A673 (cell line): ENCODE results near the gene CDK3. TPM values are rescaled to one million over a fixed set of nuclear protein-coding genes. Genes with fewer than 3 reads are reported as not detected.
A peak's percentile ranks its signal among the peaks of the same experiment; 100 is the strongest.

Experiments used
- BruUV-seq: library from RNA; stranded (reverse); fragments of 400-500 nt; replicated peaks from 2 replicates; lab custom pipeline; 2021; lab: Mats Ljungman, UMichigan
- CTCF ChIA-PET: fragments of 300-600 bp; sonication (Branson Sonifier 250); formaldehyde crosslinking; loops from one replicate; lab custom pipeline; 2022; ENCODE audit warnings: antibody characterized with exemption; lab: Charles Lee
- POLR2A ChIA-PET: fragments of 300-600 bp; sonication (Branson Sonifier 250); formaldehyde crosslinking; loops from one replicate; lab custom pipeline; 2022; ENCODE audit warnings: antibody characterized with exemption; ENCODE audit not compliant: low non-redundant PET; lab: Charles Lee
- DNase-seq: peaks from one replicate; pipeline ENCODE4 v3.0.0-alpha.2; 2015; ENCODE audit warnings: low spot score
- H3K27ac ChIP-seq: fragments of 200-600 bp; sonication (generic); 2 replicates; pipeline ENCODE4 v1.5.1; 2016; ENCODE audit warnings: mixed run types, low read depth, mild to moderate bottlenecking, mixed read lengths, antibody characterized with exemption, low read length; ENCODE audit not compliant: poor library complexity, severe bottlenecking
- H3K27me3 ChIP-seq: fragments of 200-600 bp; sonication (generic); replicated peaks from 2 replicates; pipeline ENCODE4 v1.6.1; 2017; ENCODE audit warnings: mixed run types, low read depth, mild to moderate bottlenecking, mixed read lengths, antibody characterized with exemption, low read length; ENCODE audit not compliant: insufficient read depth, poor library complexity
- H3K36me3 ChIP-seq: fragments of 200-600 bp; sonication (generic); 2 replicates; pipeline ENCODE4 v1.6.1; 2016; ENCODE audit warnings: mixed run types, mild to moderate bottlenecking, mixed read lengths, antibody characterized with exemption, low read length; ENCODE audit not compliant: insufficient read depth, poor library complexity, severe bottlenecking
- H3K4me1 ChIP-seq: fragments of 200-600 bp; sonication (generic); 2 replicates; pipeline ENCODE4 v1.6.1; 2017; ENCODE audit warnings: mixed run types, mild to moderate bottlenecking, mixed read lengths, antibody characterized with exemption, low read length; ENCODE audit not compliant: insufficient read depth, poor library complexity, severe bottlenecking
- H3K4me3 ChIP-seq: fragments of 200-600 bp; sonication (generic); 2 replicates; pipeline ENCODE4 v1.5.1; 2016; ENCODE audit warnings: low read depth, mixed run types, mild to moderate bottlenecking, mixed read lengths, low read length; ENCODE audit not compliant: poor library complexity, severe bottlenecking
- H3K9me3 ChIP-seq: fragments of 200-600 bp; sonication (generic); 2 replicates; pipeline ENCODE4 v1.6.1; 2016; ENCODE audit warnings: mixed run types, low read depth, mild to moderate bottlenecking, mixed read lengths, antibody characterized with exemption, low read length; ENCODE audit not compliant: poor library complexity, severe bottlenecking
- CTCF ChIP-seq: fragments of 300-800, 200-600 bp; sonication (generic); conservative IDR thresholded peaks from 2 replicates; pipeline ENCODE4 v1.5.1; 2017; ENCODE audit warnings: low read depth, mild to moderate bottlenecking, antibody characterized with exemption, low read length, moderate library complexity, mixed read lengths
- EZH2 ChIP-seq: fragments of 200-600 bp; sonication (generic); IDR thresholded peaks from 2 replicates; pipeline ENCODE4 v1.6.1; 2017; ENCODE audit warnings: borderline replicate concordance, low read depth, mild to moderate bottlenecking, mixed read lengths, antibody characterized with exemption, low read length; ENCODE audit not compliant: poor library complexity, severe bottlenecking
- intact Hi-C: fragments of 100-400 bp; cut with micrococcal nuclease; formaldehyde crosslinking; loops from one replicate; pipeline ENCODE4 v1.10.0; 2022; ENCODE audit not compliant: unreplicated experiment
- total RNA-seq: library from RNA; stranded (reverse); gene quantifications from 2 replicates; pipeline ENCODE4 v1.2.3, GENCODE V29; 2021

The CDK3 gene
- total RNA-seq, 1 experiment from 2014 or later = 10.0 TPM

GRCh38 chr17:76046064-76046463 is 45.4 kb downstream of the CDK3 start:
- Histone ChIP-seq H3K27me3 (no peaks in the 10 kb centered on the region), H3K9me3 (no peaks in the 10 kb centered on the region), H3K27ac (no peak overlapping the region), H3K4me3 (no peak overlapping the region), H3K36me3 (peaks cover 82% of the 10 kb centered on the region), H3K4me1 (no peaks in the 10 kb centered on the region)
- ChIA-PET POLR2A (interaction anchor here (0.6 kb wide), 1 partner anchor 15 kb away, joined by 3 read pairs; no protein-coding TSS in a partner anchor), CTCF (no interaction called here)
- no peak for DNase-seq
- BruUV-seq = no TSS peak
- intact Hi-C loops = no loop called here
- TF ChIP-seq CTCF (no peak), EZH2 (no peak)

- no peak for DNase-seq
- Histone ChIP-seq H3K9me3 (no peaks in the 10 kb centered on the region), H3K27ac (no peak overlapping the region), H3K4me3 (no peak overlapping the region), H3K4me1 (peaks cover under 1% of the 10 kb centered on the region), H3K27me3 (no peaks in the 10 kb centered on the region), H3K36me3 (peaks cover 75% of the 10 kb centered on the region)
- no TSS peak for BruUV-seq
- intact Hi-C loops = no loop called here
- POLR2A ChIA-PET = no interaction called here
- CTCF ChIA-PET = interaction anchor here (0.7 kb wide), 1 partner anchor 63 kb away, joined by 3 read pairs; no protein-coding TSS in a partner anchor
- TF ChIP-seq EZH2 = no peak
- TF ChIP-seq CTCF = no peak
Measured at GRCh38 chr17:76048025-76048605, 47.5 kb downstream of the CDK3 start.

GRCh38 chr17:76048711-76049110 is 48.1 kb downstream of the CDK3 start:
- POLR2A ChIA-PET = no interaction called here
- Histone ChIP-seq H3K4me1 (peaks cover 6% of the 10 kb centered on the region), H3K27ac (no peak overlapping the region), H3K36me3 (peaks cover 69% of the 10 kb centered on the region), H3K4me3 (no peak overlapping the region), H3K27me3 (no peaks in the 10 kb centered on the region), H3K9me3 (no peaks in the 10 kb centered on the region)
- no peak for TF ChIP-seq CTCF
- intact Hi-C loops = no loop called here
- DNase-seq = peak; percentile 31
- no TSS peak for BruUV-seq
- CTCF ChIA-PET = interaction anchor here (0.5 kb wide), 1 partner anchor 50 kb away, joined by 6 read pairs; no protein-coding TSS in a partner anchor
